Body of pancreas (tissue), 4 donors: Measurements from ENCODE around the gene CRIP1.

ENCODE experiments used
- POLR2A ChIP-seq, 3 donors: fragments of 450-650 bp; IDR thresholded peaks; one replicate each; pipeline ENCODE4 v1.6.1; 2016; ENCODE audit warnings: antibody characterized with exemption in 3 of 3, mild to moderate bottlenecking in 2 of 3
- TF ChIP-seq, protein P1 (sequence below), 7 experiments: fragments of 450-650 bp in 4 of 7; fragments of 200-600 bp in 3 of 7; sonication (generic) in 3 of 7; IDR thresholded peaks; one replicate each; pipeline ENCODE4 v1.5.1; 2016 to 2019; ENCODE audit warnings: antibody characterized with exemption in 7 of 7

DNA sequence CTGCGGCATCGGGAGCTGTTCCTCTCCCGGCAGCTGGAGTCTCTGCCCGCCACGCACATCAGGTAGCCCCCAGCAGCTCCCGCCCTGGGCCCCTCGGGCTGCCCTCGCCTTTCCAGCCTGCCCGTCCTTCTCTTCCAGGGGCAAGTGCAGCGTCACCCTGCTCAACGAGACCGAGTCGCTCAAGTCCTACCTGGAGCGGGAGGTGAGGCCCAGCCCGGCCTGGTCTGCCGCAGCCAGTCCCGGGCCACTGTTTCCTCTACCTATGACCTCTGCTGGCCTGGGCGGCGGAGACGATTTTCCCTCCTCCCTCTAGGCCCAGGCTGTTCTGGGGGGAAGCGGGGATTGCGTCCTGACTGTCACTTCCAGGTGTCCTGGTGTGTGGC, 36.6 kb upstream of the CRIP1 start:
- TF ChIP-seq, protein P1, sequence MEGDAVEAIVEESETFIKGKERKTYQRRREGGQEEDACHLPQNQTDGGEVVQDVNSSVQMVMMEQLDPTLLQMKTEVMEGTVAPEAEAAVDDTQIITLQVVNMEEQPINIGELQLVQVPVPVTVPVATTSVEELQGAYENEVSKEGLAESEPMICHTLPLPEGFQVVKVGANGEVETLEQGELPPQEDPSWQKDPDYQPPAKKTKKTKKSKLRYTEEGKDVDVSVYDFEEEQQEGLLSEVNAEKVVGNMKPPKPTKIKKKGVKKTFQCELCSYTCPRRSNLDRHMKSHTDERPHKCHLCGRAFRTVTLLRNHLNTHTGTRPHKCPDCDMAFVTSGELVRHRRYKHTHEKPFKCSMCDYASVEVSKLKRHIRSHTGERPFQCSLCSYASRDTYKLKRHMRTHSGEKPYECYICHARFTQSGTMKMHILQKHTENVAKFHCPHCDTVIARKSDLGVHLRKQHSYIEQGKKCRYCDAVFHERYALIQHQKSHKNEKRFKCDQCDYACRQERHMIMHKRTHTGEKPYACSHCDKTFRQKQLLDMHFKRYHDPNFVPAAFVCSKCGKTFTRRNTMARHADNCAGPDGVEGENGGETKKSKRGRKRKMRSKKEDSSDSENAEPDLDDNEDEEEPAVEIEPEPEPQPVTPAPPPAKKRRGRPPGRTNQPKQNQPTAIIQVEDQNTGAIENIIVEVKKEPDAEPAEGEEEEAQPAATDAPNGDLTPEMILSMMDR (IDR thresholded peaks at IDR 0.05): no peak
- TF ChIP-seq POLR2A (IDR thresholded peaks at IDR 0.05): no peak
